Placental epithelial cell (primary cell): ENCODE results near the gene DDX1. TPM values are rescaled to one million over a fixed set of nuclear protein-coding genes. Genes with fewer than 3 reads are reported as not detected.

Experiments
- total RNA-seq: library from RNA; depleted of rRNA; stranded (reverse); fragments of >200 nt; gene quantifications from 2 replicates; pipeline ENCODE4 v1.2.3, GENCODE V29; 2012

Gene DDX1
- 93.4 and 95.0 TPM in 2 replicates for total RNA-seq

GRCh38 chr2:15591692-15592463, at the start of gene DDX1:
Gene DDX1 (plus strand): TSS chr2:15591868. CDS start chr2:15591934, 66 bp downstream.

DNA sequence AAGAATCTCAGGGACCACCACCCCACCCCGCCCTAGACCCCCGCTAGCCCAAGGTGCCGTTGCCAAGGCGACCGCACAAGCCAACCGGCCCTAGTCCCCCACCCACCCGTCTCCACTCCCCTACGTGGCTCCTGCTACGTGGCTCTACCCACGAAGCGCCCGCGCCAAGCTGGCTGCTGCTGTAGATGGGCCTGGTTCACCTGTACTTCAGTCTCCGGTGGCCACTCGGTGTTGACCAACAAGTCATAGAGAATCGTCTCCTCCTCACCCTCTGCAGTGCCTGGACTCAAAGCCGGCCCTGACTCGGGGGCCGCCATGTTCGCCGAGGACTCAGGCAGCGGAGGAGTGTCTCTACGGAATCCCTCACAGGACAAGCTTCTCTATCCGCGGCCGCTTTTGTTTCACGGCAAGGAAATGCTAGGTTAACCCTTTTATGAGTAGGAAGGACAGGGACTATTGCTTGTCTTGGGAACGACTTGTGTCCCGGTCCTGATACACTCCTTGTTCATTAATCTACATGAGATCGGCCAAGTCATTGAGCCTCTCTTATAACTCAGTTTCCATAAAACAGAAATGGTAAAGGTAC, 30.6 kb upstream of the DDX1 start, which contains the start of gene NBAS:
TSS of gene NBAS (minus strand) at position 347 of the 586 bp plus-strand sequence. CDS start at position 317, 30 bp downstream.

Other genes starting within 250 kb of the DDX1 start
- gene NBAS, start 30.5 kb upstream of the DDX1 start, total RNA-seq, result 88.7 and 89.7 TPM in 2 replicates